Panc1 (cell line): ENCODE measurements around the gene ERFL. TPM values are rescaled to one million over a fixed set of nuclear protein-coding genes. Genes with fewer than 3 reads are reported as not detected.

Experiments used
- ATAC-seq: fragments of 200-7000 bp; cut with Tn5 transposase; 2 replicates; pipeline ENCODE4 v1.9.1; 2020; ENCODE audit warnings: mild to moderate bottlenecking, moderate library complexity
- BruUV-seq: library from RNA; stranded (reverse); fragments of 400-500 nt; replicated peaks from 2 replicates; lab custom pipeline; 2021; lab: Mats Ljungman, UMichigan
- CTCF ChIA-PET: fragments of 300-600 bp; sonication (Branson Sonifier 250); formaldehyde crosslinking; loops from one replicate; lab custom pipeline; 2022; ENCODE audit warnings: antibody characterized with exemption; lab: Charles Lee
- POLR2A ChIA-PET: fragments of 300-600 bp; sonication (Branson Sonifier 250); formaldehyde crosslinking; loops from one replicate; lab custom pipeline; 2022; ENCODE audit warnings: antibody characterized with exemption; lab: Charles Lee
- DNase-seq: peaks from one replicate; pipeline ENCODE4 v3.0.0-alpha.2; 2010; ENCODE audit warnings: low read depth, low spot score
- H3K27ac ChIP-seq: 2 replicates; pipeline ENCODE4 v1.5.1; 2011; ENCODE audit warnings: mild to moderate bottlenecking, low read length, inconsistent platforms
- H3K27me3 ChIP-seq: fragments of 200-500 bp; sonication (Bioruptor generic); 2 replicates; pipeline ENCODE4 v1.6.0; 2014; ENCODE audit warnings: low read length, inconsistent platforms; ENCODE audit not compliant: control insufficient read depth, insufficient read depth
- H3K36me3 ChIP-seq: fragments of 200-500 bp; sonication (Bioruptor generic); 2 replicates; pipeline ENCODE4 v1.5.1; 2014; ENCODE audit warnings: inconsistent platforms, mild to moderate bottlenecking, low read length, moderate library complexity; ENCODE audit not compliant: control insufficient read depth, insufficient read depth
- H3K4me1 ChIP-seq: 2 replicates; pipeline ENCODE4 v1.5.1; 2011; ENCODE audit warnings: inconsistent platforms, mild to moderate bottlenecking, low read length, moderate library complexity; ENCODE audit not compliant: control insufficient read depth, insufficient read depth
- H3K4me3 ChIP-seq, 2 experiments: 2 replicates each; pipeline ENCODE4 v1.5.1; 2011 to 2012; ENCODE audit warnings: low read depth in 2 of 2, low read length in 2 of 2, mild to moderate bottlenecking in 2 of 2, inconsistent platforms in 1 of 2, moderate library complexity in 1 of 2
- H3K9me3 ChIP-seq: fragments of 200-500 bp; sonication (Bioruptor generic); 2 replicates; pipeline ENCODE4 v1.5.1; 2014; ENCODE audit warnings: low read depth, mild to moderate bottlenecking, inconsistent platforms, low read length, moderate library complexity; ENCODE audit not compliant: control insufficient read depth, insufficient read depth
- POLR2AphosphoS5 ChIP-seq: IDR thresholded peaks from 2 replicates; pipeline ENCODE4 v1.6.1; 2012; ENCODE audit warnings: mild to moderate bottlenecking, low read depth, low read length, moderate library complexity
- REST ChIP-seq, 2 experiments: IDR thresholded peaks; 2 replicates each; pipeline ENCODE4 v1.6.1; 2011 to 2012; ENCODE audit warnings: low read depth in 2 of 2, control low read depth in 1 of 2, low read length in 1 of 2, mild to moderate bottlenecking in 1 of 2, moderate library complexity in 1 of 2; ENCODE audit not compliant: insufficient read depth in 1 of 2
- SIN3A ChIP-seq: IDR thresholded peaks from 2 replicates; pipeline ENCODE4 v1.6.1; 2012; ENCODE audit warnings: low read depth, mild to moderate bottlenecking, low read length, moderate library complexity, borderline replicate concordance; ENCODE audit not compliant: insufficient read depth
- TCF7L2 ChIP-seq: IDR thresholded peaks from 2 replicates; pipeline ENCODE4 v1.6.1; 2011; ENCODE audit warnings: mild to moderate bottlenecking, low read depth, low read length, inconsistent platforms
- in situ Hi-C: cut with HindIII; loops from 2 replicates; pipeline ENCODE4 v1.10.0; 2016; ENCODE audit warnings: low sequenced_read_pairs, low pct_unique_long_range_greater_than_20kb
- intact Hi-C: fragments of 100-400 bp; cut with micrococcal nuclease; formaldehyde crosslinking; loops from one replicate; pipeline ENCODE4 v1.10.0; 2022; ENCODE audit not compliant: unreplicated experiment
- total RNA-seq: library from RNA; stranded (reverse); gene quantifications from one replicate; pipeline ENCODE4 v1.2.1, GENCODE V29; 2021; ENCODE audit not compliant: unreplicated experiment
- TF ChIP-seq, protein P1 (sequence below): fragments of 450-650 bp; IDR thresholded peaks from 2 replicates; pipeline ENCODE4 v1.5.1; 2017; ENCODE audit warnings: mild to moderate bottlenecking

Gene ERFL
- total RNA-seq, 1 experiment from 2014 or later, result 0.18 TPM

DNA sequence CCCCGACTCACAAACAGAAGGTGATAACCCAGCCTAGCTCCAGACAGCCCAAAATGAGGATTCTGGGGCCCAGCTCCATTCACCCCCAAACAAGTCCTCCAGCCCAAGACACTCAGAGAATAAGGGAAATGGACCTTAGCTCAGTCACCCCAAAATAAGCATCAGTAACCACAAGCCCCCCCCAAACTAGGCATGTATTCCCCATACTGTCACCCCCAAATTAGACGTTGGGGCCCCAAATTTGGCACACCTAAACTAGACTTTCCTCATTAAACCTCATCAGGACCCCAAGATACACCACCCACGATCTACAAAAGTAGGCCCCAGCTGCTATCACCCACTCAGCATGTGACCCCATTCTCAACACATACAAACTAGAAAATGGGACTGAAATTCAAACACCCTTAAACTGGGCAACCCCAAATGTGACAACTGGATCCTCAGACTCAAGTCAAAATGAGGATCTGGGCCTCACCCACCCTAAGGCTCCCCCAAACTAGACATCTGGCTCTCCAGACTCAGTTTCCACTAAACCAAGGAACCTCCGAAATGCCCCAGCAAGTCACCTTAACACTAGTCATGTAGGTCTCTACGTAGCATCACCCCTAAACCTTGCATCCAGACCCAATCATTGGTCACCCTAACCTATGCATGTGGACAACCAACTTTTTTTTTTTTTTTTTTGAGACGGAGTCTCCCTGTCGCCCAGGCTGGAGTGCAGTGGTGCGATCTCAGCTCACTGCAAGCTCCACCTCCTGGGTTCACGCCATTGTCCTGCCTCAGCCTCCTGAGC is 13.4 kb upstream of the ERFL start:
- CTCF ChIA-PET, result no interaction called here
- no TSS peak for BruUV-seq
- Histone ChIP-seq H3K27me3 (no peaks in the 10 kb centered on the region), H3K4me1 (no peaks in the 10 kb centered on the region), H3K9me3 (no peaks in the 10 kb centered on the region), H3K36me3 (no peaks in the 10 kb centered on the region), H3K27ac (no peak overlapping the region), H3K4me3 (no peak overlapping the region)
- ATAC-seq (no peak), DNase-seq (no peak)
- intact Hi-C loops, result no loop called here
- in situ Hi-C loops, result no loop called here
- POLR2A ChIA-PET, result interaction anchor here (0.6 kb wide), 2 partner anchors 81 to 98 kb away, joined by 3 to 4 read pairs; no protein-coding TSS in a partner anchor
- TF ChIP-seq, protein P1, sequence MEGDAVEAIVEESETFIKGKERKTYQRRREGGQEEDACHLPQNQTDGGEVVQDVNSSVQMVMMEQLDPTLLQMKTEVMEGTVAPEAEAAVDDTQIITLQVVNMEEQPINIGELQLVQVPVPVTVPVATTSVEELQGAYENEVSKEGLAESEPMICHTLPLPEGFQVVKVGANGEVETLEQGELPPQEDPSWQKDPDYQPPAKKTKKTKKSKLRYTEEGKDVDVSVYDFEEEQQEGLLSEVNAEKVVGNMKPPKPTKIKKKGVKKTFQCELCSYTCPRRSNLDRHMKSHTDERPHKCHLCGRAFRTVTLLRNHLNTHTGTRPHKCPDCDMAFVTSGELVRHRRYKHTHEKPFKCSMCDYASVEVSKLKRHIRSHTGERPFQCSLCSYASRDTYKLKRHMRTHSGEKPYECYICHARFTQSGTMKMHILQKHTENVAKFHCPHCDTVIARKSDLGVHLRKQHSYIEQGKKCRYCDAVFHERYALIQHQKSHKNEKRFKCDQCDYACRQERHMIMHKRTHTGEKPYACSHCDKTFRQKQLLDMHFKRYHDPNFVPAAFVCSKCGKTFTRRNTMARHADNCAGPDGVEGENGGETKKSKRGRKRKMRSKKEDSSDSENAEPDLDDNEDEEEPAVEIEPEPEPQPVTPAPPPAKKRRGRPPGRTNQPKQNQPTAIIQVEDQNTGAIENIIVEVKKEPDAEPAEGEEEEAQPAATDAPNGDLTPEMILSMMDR, result no peak
- no peak for TF ChIP-seq REST (IDR thresholded peaks at IDR 0.05; ENCODE audit: insufficient read depth in 1 of 2, low read depth in 2 of 2, low read length in 1 of 2)
- TF ChIP-seq SIN3A, result no peak
- TF ChIP-seq POLR2AphosphoS5, result no peak
- TF ChIP-seq TCF7L2, result no peak

DNA sequence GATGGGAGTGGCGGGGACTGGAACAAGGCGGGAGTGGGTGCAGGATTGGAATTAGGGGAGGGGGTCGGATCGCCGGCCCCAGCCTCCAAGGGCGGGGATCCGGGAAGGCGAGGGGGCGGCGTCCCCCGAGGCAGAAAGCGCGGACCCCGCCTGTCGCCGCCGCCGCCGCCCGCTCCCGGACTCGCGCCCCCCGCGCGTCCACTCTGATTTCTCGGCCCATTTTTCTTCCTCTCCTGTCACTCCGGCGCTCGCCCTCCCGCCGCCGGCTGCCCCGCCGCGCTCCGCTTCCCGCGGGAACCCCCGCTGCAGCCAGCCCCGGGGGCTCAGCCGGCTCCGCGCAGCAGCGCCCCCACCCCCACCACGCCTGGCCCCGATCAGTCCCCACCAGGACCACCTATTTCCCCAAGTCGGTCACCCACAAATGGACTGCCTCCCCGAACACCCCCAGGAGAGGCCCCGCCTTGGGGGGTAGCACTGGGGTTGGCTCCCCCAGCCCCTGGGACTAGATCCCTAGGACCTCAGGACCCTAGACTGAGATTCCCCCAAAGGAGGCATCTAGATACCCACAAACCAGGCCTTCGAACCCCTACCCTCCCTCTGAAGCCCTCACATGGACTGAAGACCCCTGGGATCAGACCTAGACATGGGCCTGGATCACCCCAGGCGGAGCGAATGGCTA is 12.6 kb upstream of the ERFL start:
- H3K27me3 ChIP-seq, result no peaks in the 10 kb centered on the region
- CTCF ChIA-PET, result no interaction called here
- H3K9me3 ChIP-seq, result no peaks in the 10 kb centered on the region
- peak overlapping the region; percentile 39 to 48 for H3K4me3 ChIP-seq
- POLR2A ChIA-PET, result no interaction called here
- H3K36me3 ChIP-seq, result no peaks in the 10 kb centered on the region
- no peaks in the 10 kb centered on the region for H3K4me1 ChIP-seq
- no peak overlapping the region for H3K27ac ChIP-seq
- ATAC-seq (no peak), DNase-seq (no peak)
- in situ Hi-C loops (no loop called here), intact Hi-C loops (no loop called here)
- no peak for TF ChIP-seq REST (IDR thresholded peaks at IDR 0.05; ENCODE audit: insufficient read depth in 1 of 2, low read depth in 2 of 2, low read length in 1 of 2)
- TF ChIP-seq POLR2AphosphoS5, result no peak
- TF ChIP-seq, protein P1, result no peak
- TF ChIP-seq TCF7L2, result no peak
- TF ChIP-seq SIN3A, result no peak
- no TSS peak for BruUV-seq
